Right renal cortex interstitium (tissue), 3 donors: ENCODE data around the gene TGIF2. TPM values are rescaled to one million over a fixed set of nuclear protein-coding genes. Genes with fewer than 3 reads are reported as not detected.

ENCODE experiments used
- DNase-seq, 3 donors: peaks; one replicate each; pipeline ENCODE4 v3.0.0-alpha.2; 2013; ENCODE audit warnings: low read depth in 3 of 3, low spot score in 2 of 3
- polyA plus RNA-seq, 3 donors: library from polyadenylated mRNA; unstranded; fragments of 120-200 nt; gene quantifications; one replicate each; pipeline ENCODE4 v1.2.1, GENCODE V29; 2013; ENCODE audit not compliant: insufficient read length in 3 of 3

The TGIF2 gene
- polyA plus RNA-seq, 3 donors, result 58.9 to 60.4 (median 59.1) TPM

DNA sequence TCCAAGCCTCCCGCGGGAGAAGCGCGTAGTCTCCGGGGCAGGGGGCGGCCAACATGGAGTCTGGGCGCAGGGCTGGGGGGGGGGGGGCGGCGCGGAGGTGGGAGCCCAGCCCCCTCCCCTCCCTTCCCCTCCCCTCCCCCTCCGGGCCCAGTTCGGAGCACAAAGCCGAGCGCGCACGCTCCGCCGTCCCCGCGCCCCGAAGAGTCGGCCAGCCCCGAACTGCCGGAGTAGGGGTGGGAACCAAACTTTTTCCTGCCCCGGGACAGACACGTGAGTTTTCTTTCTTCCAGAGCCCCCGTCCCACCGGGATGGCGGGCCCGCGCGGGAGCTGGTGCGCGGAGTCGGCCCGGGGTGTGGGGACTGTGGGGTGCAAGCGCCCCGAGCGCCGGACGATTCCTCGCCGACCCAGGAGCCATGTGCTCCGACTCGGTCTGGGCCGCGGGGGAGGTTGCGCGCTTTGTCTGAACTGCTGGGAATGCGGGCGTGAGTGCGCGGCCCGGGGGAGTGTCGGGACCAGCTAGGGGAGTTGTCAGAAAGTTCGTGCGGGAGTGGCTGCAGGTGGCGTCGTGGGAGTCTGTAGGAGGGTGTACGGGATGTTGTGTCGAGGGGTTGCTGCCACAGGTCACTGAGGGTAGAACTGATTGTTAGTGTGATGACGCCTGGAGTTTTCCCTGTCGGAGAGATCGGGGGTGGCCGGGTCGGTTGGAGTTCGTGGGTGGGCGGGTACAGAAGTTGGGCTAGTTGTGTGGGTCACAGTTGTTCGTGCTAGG, 1.2 kb downstream of the TGIF2 start:
- peak; percentile 61 to 67 (median 67) for DNase-seq

DNA sequence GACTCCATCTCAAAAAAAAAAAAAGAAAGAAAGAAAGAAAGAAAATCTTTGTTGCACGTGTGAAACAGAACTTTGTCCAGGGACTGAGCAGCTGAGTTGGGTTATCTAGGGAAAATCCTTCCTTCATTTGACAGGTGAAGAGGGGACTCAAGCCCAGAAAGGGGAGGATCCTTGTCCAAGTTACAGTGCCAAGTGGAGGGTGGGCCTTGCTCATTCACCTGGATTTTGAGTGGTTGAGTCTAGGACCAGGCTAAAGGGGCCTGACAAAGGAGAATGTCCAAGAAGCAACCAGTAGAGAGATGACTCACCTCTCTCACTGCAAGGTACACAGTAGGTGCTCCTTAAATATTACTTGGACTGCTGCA, 2.7 kb downstream of the TGIF2 start:
- no peak for DNase-seq

DNA sequence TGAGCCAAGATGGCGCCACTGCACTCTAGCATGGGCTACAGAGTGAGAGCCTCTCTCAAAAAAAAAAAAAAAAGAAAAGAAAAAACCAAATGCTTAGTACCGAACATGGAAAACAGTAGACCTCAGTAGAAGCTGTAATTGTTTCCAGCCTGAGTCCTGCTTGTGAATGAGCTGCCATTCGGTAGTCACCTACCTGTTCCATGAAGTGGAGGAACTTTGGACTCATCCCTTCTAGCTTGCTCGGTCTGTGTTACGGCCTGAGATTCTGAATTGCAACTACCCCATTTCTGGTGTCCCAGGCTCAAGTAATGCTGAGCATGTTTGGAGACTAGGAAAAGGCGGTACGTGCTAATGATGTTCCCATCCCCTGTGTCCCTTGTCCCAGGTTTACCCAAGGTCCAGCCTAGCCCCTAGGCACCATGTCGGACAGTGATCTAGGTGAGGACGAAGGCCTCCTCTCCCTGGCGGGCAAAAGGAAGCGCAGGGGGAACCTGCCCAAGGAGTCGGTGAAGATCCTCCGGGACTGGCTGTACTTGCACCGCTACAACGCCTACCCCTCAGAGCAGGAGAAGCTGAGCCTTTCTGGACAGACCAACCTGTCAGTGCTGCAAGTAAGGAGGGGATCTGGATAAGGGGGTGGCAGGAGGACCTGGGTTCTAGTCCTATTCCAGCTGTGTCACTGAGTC, 5.1 kb downstream of the TGIF2 start:
- DNase-seq, result no peak

- no peak for DNase-seq
Measured at GRCh38 chr20:36579996-36580545, 6.7 kb downstream of the TGIF2 start.

- DNase-seq, result no peak
Measured at GRCh38 chr20:36582322-36582721, 8.9 kb downstream of the TGIF2 start.

GRCh38 chr20:36582821-36583220, 9.4 kb downstream of the TGIF2 start:
- DNase-seq, result no peak

GRCh38 chr20:36584018-36584481, 10.7 kb downstream of the TGIF2 start:
- DNase-seq, result no peak

DNA sequence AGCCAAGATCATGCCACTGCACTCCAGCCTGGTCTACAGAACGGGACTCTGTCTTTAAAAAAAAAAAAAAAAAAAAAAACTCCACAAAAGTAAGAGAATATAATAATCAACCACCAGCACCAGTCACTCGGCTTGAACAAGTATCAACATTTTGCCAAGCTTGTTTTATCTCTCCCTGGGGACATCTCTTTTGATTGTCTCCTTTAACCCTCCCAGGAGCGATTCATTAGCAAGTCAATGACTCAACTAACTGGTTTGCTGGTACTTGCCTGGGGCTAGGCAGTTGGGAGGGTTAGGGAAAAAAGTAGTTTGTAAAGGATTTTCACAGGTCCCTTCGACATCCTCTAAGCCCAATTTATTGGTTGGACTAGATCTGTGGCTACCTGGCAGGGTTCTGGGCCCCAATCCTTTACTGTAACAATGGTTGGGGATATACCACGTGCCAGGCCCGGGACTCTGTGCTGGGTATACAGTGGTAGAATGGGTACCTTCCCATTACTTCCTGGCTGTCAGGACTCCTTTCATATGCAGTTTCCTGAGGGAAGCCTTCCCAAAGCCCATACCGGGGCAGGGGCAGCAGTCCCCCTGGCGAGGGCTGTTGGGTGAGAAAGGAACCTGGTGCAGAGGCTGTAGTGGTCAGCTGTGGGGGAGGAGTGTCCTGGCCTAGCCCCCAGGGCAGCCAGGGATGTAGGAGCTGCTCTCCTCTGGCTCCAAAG, 12.2 kb downstream of the TGIF2 start:
- DNase-seq, result no peak

DNA sequence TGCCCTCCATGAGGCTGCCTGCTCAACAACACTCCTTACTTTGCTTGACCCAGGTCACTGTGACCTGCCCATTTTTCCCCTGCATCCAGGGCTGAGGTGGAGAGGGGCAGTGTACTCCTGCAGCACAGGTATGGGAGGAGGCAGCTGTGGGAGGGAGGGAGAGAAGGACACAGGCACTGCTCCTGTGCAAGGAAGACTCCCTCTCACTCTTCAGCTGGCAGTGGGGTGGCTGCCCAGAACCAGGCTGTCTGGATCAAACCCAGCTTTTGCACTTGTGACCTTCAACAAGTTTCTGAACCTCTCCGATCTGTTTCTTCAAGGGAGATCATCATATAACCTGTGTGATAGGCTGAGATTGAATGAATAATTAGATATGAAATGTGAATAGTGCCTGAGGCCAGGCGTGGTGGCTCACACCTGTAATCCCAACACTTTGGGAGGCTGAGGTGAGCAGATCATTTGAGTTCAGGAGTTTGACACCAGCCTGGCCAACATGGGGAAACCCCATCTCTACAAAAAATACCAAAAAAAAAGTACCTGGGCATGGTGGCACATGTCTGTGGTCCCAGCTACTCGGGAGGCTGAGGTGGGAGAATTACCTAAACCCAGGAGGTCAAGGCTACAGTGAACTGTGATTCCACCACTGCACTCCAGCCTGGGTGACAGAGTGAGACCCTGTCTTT, 14.1 kb downstream of the TGIF2 start:
- DNase-seq, result no peak

GRCh38 chr20:36591281-36591680, 17.9 kb downstream of the TGIF2 start:
- no peak for DNase-seq

GRCh38 chr20:36591854-36592641, 18.7 kb downstream of the TGIF2 start:
- DNase-seq, result no peak

DNA sequence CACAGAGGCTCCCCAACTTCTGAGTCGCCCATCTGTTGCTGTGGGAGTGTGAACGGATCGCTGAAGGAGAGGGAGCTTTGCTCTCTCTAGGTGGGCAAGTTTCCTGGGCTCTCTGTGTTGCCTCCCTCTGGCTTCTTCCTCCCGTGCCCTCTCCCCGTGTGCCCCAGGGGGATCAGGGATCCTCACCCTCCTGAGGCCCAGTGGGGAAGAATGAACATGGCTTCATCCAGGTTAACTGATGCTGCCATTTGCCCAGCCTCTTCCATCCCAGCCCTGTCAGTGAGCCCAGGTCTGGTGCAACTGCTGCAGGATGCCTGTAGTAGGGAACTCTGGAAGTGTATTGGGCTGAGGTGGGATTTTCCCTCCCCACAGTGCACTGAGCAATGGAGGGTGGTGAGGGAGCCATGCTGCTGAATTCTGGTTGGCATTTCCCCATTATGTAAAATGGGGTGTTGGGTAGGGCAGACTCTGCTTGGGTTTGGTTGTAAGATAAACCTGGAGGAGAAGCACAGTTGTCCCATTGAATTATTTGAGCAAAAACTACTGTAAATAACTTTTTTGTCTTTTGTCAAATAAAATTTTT, 20.0 kb downstream of the TGIF2 start:
- no peak for DNase-seq

- no peak for DNase-seq
Measured at GRCh38 chr20:36599912-36600345, 26.5 kb downstream of the TGIF2 start.

GRCh38 chr20:36601540-36601939, 28.1 kb downstream of the TGIF2 start:
- no peak for DNase-seq

DNA sequence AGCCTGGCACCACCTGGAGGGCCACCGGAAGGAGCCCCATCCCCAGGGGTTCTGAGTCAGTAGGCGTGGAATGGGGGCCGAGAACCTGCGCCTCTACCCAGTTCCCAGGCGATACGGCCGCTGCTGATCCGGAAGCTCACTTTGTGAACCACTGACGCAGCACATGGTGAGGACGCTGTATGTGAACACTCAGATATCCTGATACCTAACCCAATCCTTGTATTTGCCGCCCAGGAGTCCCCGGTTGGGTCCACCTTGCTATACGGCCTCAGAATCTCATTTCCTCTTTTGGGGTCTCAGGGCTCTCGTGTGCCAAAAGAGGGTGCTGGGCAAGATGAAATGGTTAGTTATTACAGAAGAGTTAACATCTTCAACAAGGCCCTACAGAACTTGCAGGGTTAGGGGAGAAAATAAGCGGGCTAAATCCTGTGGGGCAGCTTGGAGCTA, 31.6 kb downstream of the TGIF2 start:
- no peak for DNase-seq

GRCh38 chr20:36605399-36606157, 32.2 kb downstream of the TGIF2 start, which contains the start of gene RAB5IF:
Gene RAB5IF (plus strand): TSS chr20:36605779. CDS start chr20:36605952, 173 bp downstream.
- DNase-seq, result peak; percentile 99 to 100 (median 99)

DNA sequence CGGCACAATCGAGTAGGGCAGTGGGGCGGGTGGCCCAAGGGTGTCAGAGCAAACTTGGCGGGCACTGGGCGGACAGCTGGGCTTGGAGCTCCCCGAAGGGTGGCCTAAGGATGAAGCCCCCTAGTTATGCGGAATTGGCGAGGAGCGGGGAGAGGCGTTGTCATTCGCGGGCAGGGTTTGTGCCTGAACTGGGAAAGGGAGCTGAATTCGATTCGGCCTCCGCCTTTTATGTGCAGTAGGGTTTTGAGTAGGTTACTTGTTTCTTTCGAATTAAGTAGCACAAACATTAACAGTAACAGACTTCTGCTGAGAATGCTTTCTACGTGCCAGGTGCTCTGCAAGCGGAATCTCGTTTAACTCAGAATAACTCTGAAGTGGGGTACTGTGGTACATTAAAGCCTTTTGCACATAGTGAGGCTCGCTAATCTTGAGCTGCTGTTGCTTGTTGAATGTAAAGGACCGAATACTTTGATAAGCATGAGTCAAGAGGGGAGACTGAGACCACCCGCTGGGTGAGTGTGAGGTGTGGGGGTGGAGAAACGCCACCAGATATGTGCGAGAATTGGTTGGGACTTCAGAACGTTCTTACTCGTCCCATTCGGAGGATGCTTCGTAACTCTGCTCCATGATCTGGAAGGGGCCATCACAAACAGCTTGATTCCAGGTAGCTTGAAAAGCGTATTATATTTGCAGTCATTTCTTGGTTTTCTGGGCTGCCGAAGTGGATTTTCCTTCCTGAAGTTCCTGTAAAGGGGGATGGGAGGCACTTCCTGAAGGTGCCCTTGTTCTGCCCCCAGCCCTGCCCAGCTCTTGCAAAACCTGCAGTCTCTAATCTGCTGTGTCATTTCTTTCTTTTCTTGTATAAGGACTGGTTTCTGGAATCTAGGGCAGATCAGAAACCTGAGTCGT, 33.0 kb downstream of the TGIF2 start:
- no peak for DNase-seq
